ENCODE measurements around the gene CCDC7.

GRCh38 chr10:32923849-32924248, 477.9 kb downstream of the CCDC7 start:
- no peak for TF ChIP-seq ARNTL (CRISPR knock-in tag; IDR thresholded peaks at IDR 0.05; ENCODE audit: borderline replicate concordance, low read depth)
- no peak for TF ChIP-seq CREB5 (CRISPR knock-in tag; IDR thresholded peaks at IDR 0.05; ENCODE audit: low read depth)
- TF ChIP-seq ZFP3 (CRISPR knock-in tag; IDR thresholded peaks at IDR 0.05) = no peak
- no peak for TF ChIP-seq POU6F1 (CRISPR knock-in tag; IDR thresholded peaks at IDR 0.05; ENCODE audit: borderline replicate concordance, low read depth)
- TF ChIP-seq ZC3H10 (CRISPR knock-in tag; IDR thresholded peaks at IDR 0.05) = no peak
- no peak for TF ChIP-seq ZFP30 (CRISPR knock-in tag; IDR thresholded peaks at IDR 0.05)
- TF ChIP-seq PATZ1 (CRISPR knock-in tag; IDR thresholded peaks at IDR 0.05; ENCODE audit: borderline replicate concordance) = no peak
- no peak for TF ChIP-seq CSDC2 (CRISPR knock-in tag; IDR thresholded peaks at IDR 0.05)
- TF ChIP-seq OSR1 (CRISPR knock-in tag; IDR thresholded peaks at IDR 0.05) = no peak
